OCI-LY1 (cell line): ENCODE measurements around the gene BPTF.
"Not testable (repeated sequence)": the region's sequence is repeated elsewhere in the genome, so short reads cannot be mapped to it uniquely, and the experiment has no call there.

Experiments
- H2AFZ ChIP-seq: fragments of 200-600 bp; sonication (generic), shearing (Covaris generic); 2 replicates; pipeline ENCODE4 v1.6.0; 2014; ENCODE audit warnings: antibody characterized with exemption, mild to moderate bottlenecking, low read length
- H3F3A ChIP-seq: fragments of 200-600 bp; sonication (generic), shearing (Covaris generic); 2 replicates; pipeline ENCODE4 v1.6.0; 2014; ENCODE audit warnings: mild to moderate bottlenecking, antibody characterized with exemption, low read length, moderate library complexity; ENCODE audit not compliant: insufficient read depth
- H3K27ac ChIP-seq: fragments of 200-600 bp; sonication (generic); 2 replicates; pipeline ENCODE4 v1.5.1; 2014; ENCODE audit warnings: low read length, mixed run types, mild to moderate bottlenecking, low read depth; ENCODE audit not compliant: poor library complexity, severe bottlenecking
- H3K27me3 ChIP-seq: fragments of 200-600 bp; sonication (generic); 2 replicates; pipeline ENCODE4 v1.6.0; 2014; ENCODE audit warnings: antibody characterized with exemption, mild to moderate bottlenecking, low read length, moderate library complexity; ENCODE audit not compliant: insufficient read depth
- H3K36me3 ChIP-seq: fragments of 200-600 bp; sonication (generic); 2 replicates; pipeline ENCODE4 v1.6.1; 2014; ENCODE audit warnings: mild to moderate bottlenecking, antibody characterized with exemption, low read length, moderate library complexity, mixed read lengths; ENCODE audit not compliant: insufficient read depth
- H3K4me1 ChIP-seq: fragments of 200-600 bp; sonication (generic); 2 replicates; pipeline ENCODE4 v1.5.1; 2014; ENCODE audit warnings: mild to moderate bottlenecking, low read length, moderate library complexity; ENCODE audit not compliant: insufficient read depth, severe bottlenecking
- H3K4me2 ChIP-seq: fragments of 200-600 bp; sonication (generic), shearing (Covaris generic); 2 replicates; pipeline ENCODE4 v1.6.1; 2014; ENCODE audit warnings: low read length
- H3K4me3 ChIP-seq: fragments of 200-600 bp; sonication (generic); 2 replicates; pipeline ENCODE4 v1.5.1; 2014; ENCODE audit warnings: low read length, low read depth, mild to moderate bottlenecking, mixed read lengths; ENCODE audit not compliant: poor library complexity, severe bottlenecking
- H3K79me2 ChIP-seq: fragments of 200-600 bp; shearing (Covaris generic); 2 replicates; pipeline ENCODE4 v1.6.1; 2016; ENCODE audit warnings: mixed run types, low read length, mixed read lengths; ENCODE audit not compliant: insufficient read depth
- H3K9ac ChIP-seq: fragments of 200-600 bp; sonication (generic), shearing (Covaris generic); 2 replicates; pipeline ENCODE4 v1.6.1; 2014; ENCODE audit warnings: mild to moderate bottlenecking, low read length, mixed read lengths
- H3K9me2 ChIP-seq: fragments of 200-600 bp; sonication (generic), shearing (Covaris generic); 2 replicates; pipeline ENCODE4 v1.6.1; 2014; ENCODE audit warnings: low read depth, mild to moderate bottlenecking, low read length, mixed read lengths
- H3K9me3 ChIP-seq: fragments of 200-600 bp; shearing (Covaris generic); 2 replicates; pipeline ENCODE4 v1.6.1; 2014; ENCODE audit warnings: low read length, mixed read lengths
- H4K20me1 ChIP-seq: fragments of 200-600 bp; sonication (generic), shearing (Covaris generic); 2 replicates; pipeline ENCODE4 v1.6.0; 2016; ENCODE audit warnings: mild to moderate bottlenecking, low read length; ENCODE audit not compliant: insufficient read depth
- EZH2 ChIP-seq: fragments of 200-600 bp; sonication (generic), shearing (Covaris generic); IDR thresholded peaks from 2 replicates; pipeline ENCODE4 v1.8.0; 2017; ENCODE audit warnings: borderline replicate concordance, mixed run types, mild to moderate bottlenecking, antibody characterized with exemption, low read length, moderate library complexity, mixed read lengths
- TF ChIP-seq, protein P1 (sequence below): fragments of 200-600 bp; sonication (generic), shearing (Covaris generic); IDR thresholded peaks from 2 replicates; pipeline ENCODE4 v1.5.1; 2017; ENCODE audit warnings: mild to moderate bottlenecking, antibody characterized with exemption, low read length, moderate library complexity, mixed read lengths

Gene BPTF

DNA sequence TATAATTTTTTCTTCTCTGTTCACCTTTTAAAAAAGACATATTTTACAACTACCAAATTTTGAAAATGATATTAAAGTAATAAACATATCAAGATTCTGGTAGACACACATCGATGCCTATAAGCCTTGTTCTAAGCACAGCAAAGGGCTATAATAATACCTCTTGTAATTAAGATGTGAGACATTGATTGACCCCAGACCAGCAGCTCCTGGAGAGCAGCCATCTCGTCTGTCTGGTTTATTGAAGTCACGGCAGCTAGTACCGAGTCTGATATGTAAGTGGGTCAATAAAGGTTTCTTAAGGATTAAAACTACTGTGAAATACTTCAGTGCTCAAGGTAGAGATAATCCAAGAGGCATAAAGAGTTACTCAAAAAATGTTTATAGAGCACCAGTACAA, 94.9 kb downstream of the BPTF start:
- H3K36me3 ChIP-seq, result peaks cover 79% of the 10 kb centered on the region
- H4K20me1 ChIP-seq, result no peaks in the 10 kb centered on the region
- no peaks in the 10 kb centered on the region; the same call in 1 of the 2 replicates for H3F3A ChIP-seq
- no peak overlapping the region for H3K4me3 ChIP-seq
- no peaks in the 10 kb centered on the region for H3K9me2 ChIP-seq
- TF ChIP-seq, protein P1, sequence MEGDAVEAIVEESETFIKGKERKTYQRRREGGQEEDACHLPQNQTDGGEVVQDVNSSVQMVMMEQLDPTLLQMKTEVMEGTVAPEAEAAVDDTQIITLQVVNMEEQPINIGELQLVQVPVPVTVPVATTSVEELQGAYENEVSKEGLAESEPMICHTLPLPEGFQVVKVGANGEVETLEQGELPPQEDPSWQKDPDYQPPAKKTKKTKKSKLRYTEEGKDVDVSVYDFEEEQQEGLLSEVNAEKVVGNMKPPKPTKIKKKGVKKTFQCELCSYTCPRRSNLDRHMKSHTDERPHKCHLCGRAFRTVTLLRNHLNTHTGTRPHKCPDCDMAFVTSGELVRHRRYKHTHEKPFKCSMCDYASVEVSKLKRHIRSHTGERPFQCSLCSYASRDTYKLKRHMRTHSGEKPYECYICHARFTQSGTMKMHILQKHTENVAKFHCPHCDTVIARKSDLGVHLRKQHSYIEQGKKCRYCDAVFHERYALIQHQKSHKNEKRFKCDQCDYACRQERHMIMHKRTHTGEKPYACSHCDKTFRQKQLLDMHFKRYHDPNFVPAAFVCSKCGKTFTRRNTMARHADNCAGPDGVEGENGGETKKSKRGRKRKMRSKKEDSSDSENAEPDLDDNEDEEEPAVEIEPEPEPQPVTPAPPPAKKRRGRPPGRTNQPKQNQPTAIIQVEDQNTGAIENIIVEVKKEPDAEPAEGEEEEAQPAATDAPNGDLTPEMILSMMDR, result no peak
- no peak for TF ChIP-seq EZH2
- no peak overlapping the region for H3K4me2 ChIP-seq
- no peaks in the 10 kb centered on the region for H3K9me3 ChIP-seq
- no peaks in the 10 kb centered on the region for H3K4me1 ChIP-seq
- no peak overlapping the region for H3K9ac ChIP-seq
- no peaks in the 10 kb centered on the region for H3K79me2 ChIP-seq
- H3K27ac ChIP-seq, result no peak overlapping the region
- no peak overlapping the region for H2AFZ ChIP-seq
- no peaks in the 10 kb centered on the region for H3K27me3 ChIP-seq

DNA sequence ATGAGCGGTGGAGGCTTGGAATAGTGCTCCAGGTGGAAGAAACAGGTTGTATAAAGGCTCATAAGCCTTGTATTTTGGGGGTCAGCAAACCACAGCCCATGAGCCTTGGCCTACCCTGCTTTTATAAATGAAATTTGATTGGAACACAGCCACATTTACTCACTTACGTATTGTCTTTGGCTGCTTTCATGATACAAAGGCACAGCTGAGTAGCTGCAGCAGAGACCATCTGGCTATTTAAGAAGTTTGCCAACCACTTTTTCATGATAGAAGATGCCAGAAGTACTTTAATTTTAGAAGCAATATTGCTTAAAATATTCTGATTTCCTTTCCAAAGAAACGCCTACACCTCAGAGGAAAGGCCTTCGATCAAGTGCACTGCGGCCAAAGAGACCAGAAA, 97.2 kb downstream of the BPTF start:
- peaks cover 84% of the 10 kb centered on the region for H3K36me3 ChIP-seq
- H3K27me3 ChIP-seq, result no peaks in the 10 kb centered on the region
- H3K4me1 ChIP-seq, result no peaks in the 10 kb centered on the region
- H3K9me3 ChIP-seq, result no peaks in the 10 kb centered on the region
- no peak overlapping the region for H3K4me3 ChIP-seq
- no peak overlapping the region for H3K9ac ChIP-seq
- no peaks in the 10 kb centered on the region for H3K9me2 ChIP-seq
- H3F3A ChIP-seq, result no peaks in the 10 kb centered on the region; the same call in 1 of the 2 replicates
- no peak overlapping the region for H2AFZ ChIP-seq
- H3K27ac ChIP-seq, result no peak overlapping the region
- H4K20me1 ChIP-seq, result no peaks in the 10 kb centered on the region
- TF ChIP-seq EZH2, result no peak
- TF ChIP-seq, protein P1, result no peak
- H3K79me2 ChIP-seq, result no peaks in the 10 kb centered on the region
- H3K4me2 ChIP-seq, result no peak overlapping the region

DNA sequence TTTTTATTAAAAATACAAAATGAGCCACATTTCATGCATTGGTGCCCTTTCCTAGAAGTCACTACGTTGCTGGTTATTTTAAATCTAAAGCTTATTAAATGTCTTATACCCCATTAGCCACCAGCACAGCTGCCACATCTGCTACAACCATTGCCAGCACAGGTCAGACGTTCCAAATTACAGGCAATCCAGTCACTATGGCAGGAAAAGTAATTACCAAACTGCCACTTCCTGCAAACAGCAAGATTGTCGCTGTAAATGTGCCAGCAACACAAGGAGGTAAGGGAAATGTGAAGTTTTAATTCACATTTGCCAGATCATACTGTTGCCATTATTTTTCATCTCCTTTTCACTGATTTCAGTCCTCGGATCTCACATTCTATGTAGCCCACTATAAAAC, 103.5 kb downstream of the BPTF start:
- H3K27ac ChIP-seq, result not testable (repeated sequence)
- peaks cover 96% of the 10 kb centered on the region for H3K36me3 ChIP-seq

GRCh38 chr17:67931227-67931626, 105.9 kb downstream of the BPTF start:
- no peak for TF ChIP-seq EZH2
- TF ChIP-seq, protein P1, result no peak
- H3K27me3 ChIP-seq, result no peaks in the 10 kb centered on the region

More for the DNA sequence above, 103.5 kb downstream of the BPTF start:
- H3K79me2 ChIP-seq, H3F3A ChIP-seq, H4K20me1 ChIP-seq, H3K9me3 ChIP-seq, H3K9me2 ChIP-seq, H3K4me1 ChIP-seq, H2AFZ ChIP-seq, H3K4me2 ChIP-seq, H3K9ac ChIP-seq, H3K27me3 ChIP-seq, H3K4me3 ChIP-seq: not testable (repeated sequence)

More at GRCh38 chr17:67931227-67931626, 105.9 kb downstream of the BPTF start:
- H2AFZ ChIP-seq, result no peak overlapping the region
- no peaks in the 10 kb centered on the region for H3K4me1 ChIP-seq
- H3K4me2 ChIP-seq, result no peak overlapping the region
- no peak overlapping the region for H3K4me3 ChIP-seq
- no peak overlapping the region for H3K27ac ChIP-seq
- no peaks in the 10 kb centered on the region; the same call in 1 of the 2 replicates for H3F3A ChIP-seq
- no peaks in the 10 kb centered on the region for H3K79me2 ChIP-seq
- H4K20me1 ChIP-seq, result no peaks in the 10 kb centered on the region
- peaks cover 97% of the 10 kb centered on the region for H3K36me3 ChIP-seq
- H3K9ac ChIP-seq, result no peak overlapping the region; the same call in 1 of the 2 replicates
- H3K9me2 ChIP-seq, result no peaks in the 10 kb centered on the region
- no peaks in the 10 kb centered on the region for H3K9me3 ChIP-seq
